GM11168 (cell line): ENCODE data around the gene MYL4.
"Not testable (repeated sequence)": the region's sequence is repeated elsewhere in the genome, so short reads cannot be mapped to it uniquely, and the experiment has no call there.

Experiments used
- in situ Hi-C: fragments of 300-500 bp; cut with MboI; formaldehyde crosslinking; loops from one replicate; pipeline ENCODE4 v1.12.0; 2022; ENCODE audit warnings: low sequenced_read_pairs; ENCODE audit not compliant: unreplicated experiment

The MYL4 gene

DNA sequence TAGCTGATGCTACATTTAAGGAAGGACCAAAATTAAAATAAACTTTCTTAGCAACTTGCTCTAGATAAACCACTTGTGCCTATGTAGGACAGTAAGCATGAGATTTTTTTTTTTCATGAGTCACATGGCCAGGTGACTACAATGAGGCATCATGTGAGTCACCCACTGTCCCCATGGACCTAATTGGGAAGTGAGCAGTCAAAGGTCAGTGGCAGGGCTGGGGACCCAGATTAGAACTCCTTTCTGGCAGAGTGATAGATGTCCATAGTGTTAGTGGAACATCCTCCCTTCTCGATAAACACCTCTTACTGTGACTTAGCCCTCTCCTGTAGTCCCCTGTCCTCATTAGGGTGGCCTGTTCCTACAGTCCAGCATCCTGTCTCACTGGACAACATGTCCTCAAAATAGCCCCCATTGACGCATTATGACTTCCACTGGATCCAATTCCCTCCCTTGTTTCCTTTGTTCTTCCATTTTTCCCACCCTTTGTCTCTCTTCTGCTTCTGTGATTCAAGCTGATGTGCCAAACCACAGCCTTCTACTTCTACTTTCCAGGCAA, 56.9 kb downstream of the MYL4 start:
- in situ Hi-C loops = no loop called here

DNA sequence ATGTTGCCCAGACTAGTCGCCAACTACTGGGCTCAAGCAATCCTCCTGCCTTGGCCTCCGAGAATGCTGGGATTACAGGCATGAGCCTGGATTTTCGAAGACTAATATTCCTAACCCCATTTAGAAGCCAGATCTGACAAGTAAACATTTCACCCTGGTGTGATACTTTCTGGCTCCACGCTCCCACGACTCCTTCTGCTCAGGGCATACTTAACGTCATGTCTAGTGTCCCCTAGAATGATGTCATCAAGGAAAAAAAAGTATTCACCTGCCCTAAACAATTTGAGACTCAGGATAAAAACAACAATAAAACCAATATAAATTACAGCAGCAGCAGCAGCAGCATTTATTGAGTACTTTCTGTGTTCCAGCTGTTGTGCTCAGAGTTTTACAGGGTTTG, 57.6 kb downstream of the MYL4 start:
- in situ Hi-C loops = no loop called here

DNA sequence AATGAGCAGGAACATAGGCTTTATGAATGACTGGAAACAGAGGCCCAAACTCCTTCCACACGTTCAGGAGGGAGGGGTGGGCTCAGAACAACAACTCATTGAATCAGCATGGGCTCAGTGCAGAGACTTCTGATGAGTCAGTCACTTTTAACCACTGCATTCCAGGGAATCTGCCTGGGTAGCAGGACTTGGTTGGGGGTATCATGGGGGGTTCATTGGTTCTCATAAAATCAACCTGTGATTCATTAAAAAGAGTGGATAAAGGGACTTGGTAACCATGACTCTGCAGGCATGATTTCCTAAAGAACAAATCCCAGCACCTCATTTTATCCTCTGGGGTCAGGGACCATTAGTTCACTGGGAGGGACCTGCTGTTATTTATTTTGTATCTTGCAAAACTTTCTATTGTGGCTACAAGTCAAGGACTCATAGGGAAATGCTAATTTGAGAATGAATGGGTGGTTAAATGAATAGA, 58.2 kb downstream of the MYL4 start:
- in situ Hi-C loops = no loop called here

DNA sequence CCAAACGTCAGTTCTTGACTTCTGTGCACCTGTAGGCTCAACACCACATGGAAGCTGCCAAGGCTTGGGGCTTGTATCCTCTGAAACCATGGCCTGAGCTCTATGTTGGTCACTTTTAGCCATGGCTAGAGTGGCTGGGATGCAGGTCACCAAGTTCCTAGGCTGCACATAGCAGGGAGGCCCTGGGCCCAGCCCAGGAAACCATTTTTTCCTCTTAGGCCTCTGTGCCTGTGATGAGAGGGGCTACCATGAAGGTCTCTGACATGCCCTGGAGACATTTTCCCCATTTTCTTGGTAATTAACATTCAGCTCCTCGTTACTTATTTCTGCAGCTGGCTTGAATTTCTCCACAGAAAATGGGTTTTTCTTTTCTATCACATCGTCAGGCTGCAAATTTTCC, 59.8 kb downstream of the MYL4 start:
- in situ Hi-C loops = not testable (repeated sequence)

DNA sequence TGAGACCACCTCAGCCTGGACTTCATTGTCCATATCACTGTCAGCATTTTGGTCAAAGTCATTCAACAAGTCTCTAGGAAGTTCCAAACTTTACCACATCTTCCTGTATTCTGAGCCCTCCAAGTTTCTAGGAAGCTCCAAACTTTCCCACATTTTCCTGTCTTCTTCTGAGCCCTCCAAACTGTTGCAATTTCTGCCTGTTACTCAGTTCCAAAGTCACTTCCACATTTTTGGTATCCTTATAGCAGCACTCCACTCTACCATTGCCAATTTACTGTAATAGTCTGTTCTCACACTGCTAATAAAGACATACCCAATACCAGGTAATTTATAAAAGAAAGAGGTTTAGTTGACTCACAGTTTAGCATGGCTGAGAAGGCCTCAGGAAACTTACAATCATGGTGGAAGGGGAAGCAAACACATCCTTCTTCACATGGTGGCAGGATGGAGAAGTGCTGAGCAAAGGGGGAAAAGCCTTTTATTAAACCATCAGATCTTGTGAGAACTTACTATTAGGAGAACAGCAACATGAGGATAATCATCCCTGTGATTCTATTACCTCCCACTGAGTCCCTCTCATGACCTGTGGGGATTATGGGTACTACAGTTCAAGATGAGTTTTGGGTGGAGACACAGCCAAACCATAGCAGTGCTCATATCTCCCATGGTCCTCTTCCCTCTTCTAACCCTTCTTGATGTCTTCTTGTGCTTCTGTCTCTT, 60.6 kb downstream of the MYL4 start:
- in situ Hi-C loops = not testable (repeated sequence)

DNA sequence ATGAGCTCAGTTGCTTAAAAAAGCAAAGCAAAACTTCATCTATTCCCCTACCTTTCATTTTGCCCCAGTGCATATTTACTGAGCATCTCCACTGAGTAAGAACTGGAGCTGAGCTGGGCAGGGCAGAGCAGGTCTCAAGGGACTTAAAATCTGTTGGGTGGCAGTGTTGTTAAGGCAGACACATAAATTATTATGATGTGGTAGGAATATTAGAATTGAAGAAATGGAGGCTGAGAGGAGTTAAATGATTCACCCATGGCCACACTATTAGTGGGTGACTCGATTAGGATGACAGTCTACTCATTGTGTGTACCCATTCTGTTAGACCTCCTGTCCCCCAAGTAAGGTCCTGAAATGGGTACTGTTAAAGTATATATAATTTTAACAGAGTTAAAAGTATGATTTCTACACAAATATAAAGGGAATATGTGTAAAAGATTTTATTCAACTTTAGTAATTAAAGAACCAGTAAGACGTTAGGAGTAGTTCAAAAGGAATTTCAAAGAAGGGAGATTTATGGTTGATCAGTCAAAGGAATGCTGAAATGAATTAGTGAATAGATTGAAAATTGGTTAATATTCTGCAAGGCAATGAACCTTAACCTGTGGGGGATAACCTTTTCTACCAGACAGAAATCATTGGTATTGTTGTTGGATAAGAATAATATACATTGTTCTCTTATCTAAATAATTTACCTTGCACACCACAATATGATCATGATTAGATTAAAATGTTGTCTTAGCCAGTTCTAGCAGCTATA, 62.0 kb downstream of the MYL4 start:
- in situ Hi-C loops = no loop called here

DNA sequence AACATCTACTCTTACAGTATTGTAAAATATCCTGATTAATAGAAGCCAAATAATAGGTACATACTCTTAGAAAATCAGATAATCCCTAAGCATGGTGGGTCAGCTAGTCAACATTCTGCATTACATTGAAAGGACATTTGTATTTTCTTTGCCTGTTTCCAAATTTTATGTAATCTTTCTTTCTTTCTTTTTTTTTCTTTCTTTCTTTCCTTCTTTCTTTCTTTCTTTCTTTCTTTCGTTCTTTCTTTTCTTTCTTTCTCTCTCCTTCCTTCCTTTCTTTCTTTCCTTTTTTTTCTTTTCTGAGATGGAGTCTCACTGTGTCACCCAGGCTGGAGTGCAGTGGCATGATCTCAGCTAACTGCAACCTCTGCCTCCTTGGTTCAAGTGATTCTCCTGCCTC, 63.3 kb downstream of the MYL4 start:
- in situ Hi-C loops = no loop called here

DNA sequence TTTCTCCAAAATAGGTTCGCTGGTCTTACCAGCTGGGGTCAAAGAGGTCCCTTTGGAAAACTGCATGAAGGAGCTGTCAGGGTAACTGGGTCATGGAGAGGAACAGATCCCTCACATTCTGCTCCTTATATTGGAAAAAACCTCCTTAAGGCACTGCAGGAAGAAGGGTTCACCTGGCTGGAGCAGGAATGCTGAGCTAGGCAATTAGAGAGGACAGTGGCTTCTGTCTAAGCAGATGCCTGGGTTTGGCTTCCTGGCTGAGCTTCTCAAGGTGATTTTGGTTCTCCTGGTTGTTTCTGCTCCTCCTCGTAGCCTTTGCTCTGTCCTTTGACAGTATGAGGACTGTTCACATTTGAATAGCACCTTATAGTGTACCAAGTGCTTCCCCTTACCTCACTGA, 64.1 kb downstream of the MYL4 start:
- in situ Hi-C loops = no loop called here
